Fibroblast of lung (primary cell): ENCODE results near the gene TRIM8. TPM values are rescaled to one million over a fixed set of nuclear protein-coding genes. Genes with fewer than 3 reads are reported as not detected.
"Not testable (repeated sequence)": the region's sequence is repeated elsewhere in the genome, so short reads cannot be mapped to it uniquely, and the experiment has no call there.

Experiments
- DNase-seq, 2 donors: peaks; one replicate each; pipeline versions ENCODE4 v3.0.0 to v3.0.0-alpha.2; 2010; ENCODE audit warnings: low read depth in 2 of 2
- H2AFZ ChIP-seq: 2 replicates; pipeline ENCODE4 v1.5.1; 2012; ENCODE audit warnings: low read length, control low read depth, inconsistent platforms
- H3K27ac ChIP-seq: 2 replicates; pipeline ENCODE4 v1.5.1; 2011; ENCODE audit warnings: low read length, control low read depth; ENCODE audit not compliant: insufficient read depth
- H3K27me3 ChIP-seq: 2 replicates; pipeline ENCODE4 v1.5.1; 2011; ENCODE audit warnings: mild to moderate bottlenecking, low read length; ENCODE audit not compliant: control insufficient read depth, insufficient read depth
- H3K36me3 ChIP-seq: 2 replicates; pipeline ENCODE4 v1.5.1; 2011; ENCODE audit warnings: low read length; ENCODE audit not compliant: control insufficient read depth, insufficient read depth
- H3K4me1 ChIP-seq: 2 replicates; pipeline ENCODE4 v1.5.1; 2011; ENCODE audit warnings: low read length; ENCODE audit not compliant: control insufficient read depth, insufficient read depth; ENCODE audit errors: extremely low read depth
- H3K4me2 ChIP-seq: 2 replicates; pipeline ENCODE4 v1.5.1; 2011; ENCODE audit warnings: low read length, control low read depth; ENCODE audit not compliant: insufficient read depth; ENCODE audit errors: extremely low read depth
- H3K4me3 ChIP-seq, 4 experiments: fragments of 200-600 bp in 1 of 4; sonication (generic) in 1 of 4; replicated peaks in 1 of 4; 2 replicates each; pipeline ENCODE4 v1.5.1; 2011 to 2016; ENCODE audit warnings: low read length in 4 of 4, low read depth in 3 of 4, mild to moderate bottlenecking in 3 of 4, control low read depth in 2 of 4, inconsistent platforms in 1 of 4, mixed read lengths in 1 of 4; ENCODE audit not compliant: insufficient read depth in 1 of 4; ENCODE audit errors: control extremely low read depth in 1 of 4
- H3K79me2 ChIP-seq: 2 replicates; pipeline ENCODE4 v1.5.1; 2012; ENCODE audit warnings: mild to moderate bottlenecking, low read length, inconsistent platforms; ENCODE audit not compliant: control insufficient read depth, insufficient read depth
- H3K9ac ChIP-seq: 2 replicates; pipeline ENCODE4 v1.5.1; 2011; ENCODE audit warnings: mild to moderate bottlenecking, low read length, control low read depth; ENCODE audit not compliant: insufficient read depth
- H3K9me3 ChIP-seq: 2 replicates; pipeline ENCODE4 v1.5.1; 2012; ENCODE audit warnings: low read depth, low read length; ENCODE audit not compliant: control insufficient read depth, insufficient read depth
- H4K20me1 ChIP-seq: 2 replicates; pipeline ENCODE4 v1.5.1; 2011; ENCODE audit warnings: low read length; ENCODE audit not compliant: control insufficient read depth, insufficient read depth; ENCODE audit errors: extremely low read depth
- EZH2 ChIP-seq: IDR thresholded peaks from 2 replicates; pipeline ENCODE4 v1.5.1; 2012; ENCODE audit warnings: low read length, control low read depth, mild to moderate bottlenecking; ENCODE audit errors: missing control alignments
- polyA plus RNA-seq, 2 donors: library from polyadenylated mRNA; depleted of rRNA in 1 of 2; stranded (reverse) in 1 of 2; unstranded in 1 of 2; fragments of >200 nt; gene quantifications; 2 replicates each; pipeline ENCODE4 v1.2.1, GENCODE V29; 2011 to 2012; ENCODE audit warnings: missing spikeins in 1 of 2
- total RNA-seq: library from RNA; depleted of rRNA; stranded (reverse); fragments of >200 nt; gene quantifications from 2 replicates; pipeline ENCODE4 v1.2.1, GENCODE V29; 2014
- TF ChIP-seq, protein P1 (sequence below), 2 donors: IDR thresholded peaks in 1 of 2; conservative IDR thresholded peaks in 1 of 2; 1 replicate in 1 of 2; 2 replicates in 1 of 2; pipeline ENCODE4 v1.5.1; 2011 to 2012; ENCODE audit warnings: low read length in 2 of 2, control low read depth in 1 of 2, inconsistent platforms in 1 of 2, low read depth in 1 of 2, mild to moderate bottlenecking in 1 of 2

The TRIM8 gene
- total and polyA plus RNA-seq, 2 donors (not counting 1 experiment from before 2014, with no cell fraction given), result 93.2 to 143 TPM

GRCh38 chr10:102661658-102662028 lies 17.4 kb downstream of the TRIM8 start:
- no peak for DNase-seq
- Histone ChIP-seq H3K27ac (no peak overlapping the region), H3K79me2 (no peaks in the 10 kb centered on the region), H3K27me3 (no peaks in the 10 kb centered on the region), H3K9me3 (no peaks in the 10 kb centered on the region), H3K4me3 (no peak overlapping the region), H3K4me2 (no peak overlapping the region), H3K4me1 (peaks cover 19% of the 10 kb centered on the region), H3K9ac (no peak overlapping the region), H3K36me3 (peaks cover 9% of the 10 kb centered on the region), H4K20me1 (no peaks in the 10 kb centered on the region), H2AFZ (no peak overlapping the region)
- TF ChIP-seq, protein P1, sequence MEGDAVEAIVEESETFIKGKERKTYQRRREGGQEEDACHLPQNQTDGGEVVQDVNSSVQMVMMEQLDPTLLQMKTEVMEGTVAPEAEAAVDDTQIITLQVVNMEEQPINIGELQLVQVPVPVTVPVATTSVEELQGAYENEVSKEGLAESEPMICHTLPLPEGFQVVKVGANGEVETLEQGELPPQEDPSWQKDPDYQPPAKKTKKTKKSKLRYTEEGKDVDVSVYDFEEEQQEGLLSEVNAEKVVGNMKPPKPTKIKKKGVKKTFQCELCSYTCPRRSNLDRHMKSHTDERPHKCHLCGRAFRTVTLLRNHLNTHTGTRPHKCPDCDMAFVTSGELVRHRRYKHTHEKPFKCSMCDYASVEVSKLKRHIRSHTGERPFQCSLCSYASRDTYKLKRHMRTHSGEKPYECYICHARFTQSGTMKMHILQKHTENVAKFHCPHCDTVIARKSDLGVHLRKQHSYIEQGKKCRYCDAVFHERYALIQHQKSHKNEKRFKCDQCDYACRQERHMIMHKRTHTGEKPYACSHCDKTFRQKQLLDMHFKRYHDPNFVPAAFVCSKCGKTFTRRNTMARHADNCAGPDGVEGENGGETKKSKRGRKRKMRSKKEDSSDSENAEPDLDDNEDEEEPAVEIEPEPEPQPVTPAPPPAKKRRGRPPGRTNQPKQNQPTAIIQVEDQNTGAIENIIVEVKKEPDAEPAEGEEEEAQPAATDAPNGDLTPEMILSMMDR (conservative IDR thresholded peaks at IDR 0.05 in 1 of 2, IDR thresholded peaks at IDR 0.05 in 1 of 2; ENCODE audit: low read depth in 1 of 2, low read length in 2 of 2), result no peak
- no peak for TF ChIP-seq EZH2

GRCh38 chr10:102665904-102666509 lies 21.7 kb downstream of the TRIM8 start:
- no peak for DNase-seq
- H3K4me2 ChIP-seq, result no peak overlapping the region
- H3K4me3 ChIP-seq, result no peak overlapping the region
- no peaks in the 10 kb centered on the region for H3K9me3 ChIP-seq
- no peaks in the 10 kb centered on the region for H4K20me1 ChIP-seq
- no peaks in the 10 kb centered on the region for H3K36me3 ChIP-seq
- H3K4me1 ChIP-seq, result peaks cover 25% of the 10 kb centered on the region
- no peaks in the 10 kb centered on the region for H3K27me3 ChIP-seq
- no peak overlapping the region for H3K27ac ChIP-seq
- no peak overlapping the region for H3K9ac ChIP-seq
- H3K79me2 ChIP-seq, result no peaks in the 10 kb centered on the region
- no peak overlapping the region for H2AFZ ChIP-seq
- TF ChIP-seq EZH2, result no peak
- TF ChIP-seq, protein P1 (conservative IDR thresholded peaks at IDR 0.05 in 1 of 2, IDR thresholded peaks at IDR 0.05 in 1 of 2; ENCODE audit: low read depth in 1 of 2, low read length in 2 of 2), result no peak

GRCh38 chr10:102667411-102667810 lies 23.1 kb downstream of the TRIM8 start:
- not testable (repeated sequence) for DNase-seq, H3K79me2 ChIP-seq, H3K27ac ChIP-seq, H3K9ac ChIP-seq, H3K4me3 ChIP-seq, H3K9me3 ChIP-seq, H2AFZ ChIP-seq, H3K36me3 ChIP-seq, H3K27me3 ChIP-seq, H4K20me1 ChIP-seq, H3K4me2 ChIP-seq
- peaks cover 18% of the 10 kb centered on the region for H3K4me1 ChIP-seq
